Activated naive CD4-positive, alpha-beta T cell treated with Interleukin-2 at 50 U/mL for 16 hours (primary cell): Measurements from ENCODE around the gene PPP1R3F.
A peak's percentile ranks its signal among the peaks of the same experiment; 100 is the strongest.

Experiments used
- DNase-seq: peaks from one replicate; pipeline ENCODE4 v3.0.0-alpha.2; 2020

PPP1R3F gene

GRCh38 chrX:49249616-49250015 lies 20.0 kb upstream of the PPP1R3F start:
- no peak for DNase-seq

- DNase-seq, result no peak
Observed at GRCh38 chrX:49250066-49250465, 19.5 kb upstream of the PPP1R3F start.

GRCh38 chrX:49250578-49250977 lies 19.0 kb upstream of the PPP1R3F start:
- DNase-seq, result no peak

GRCh38 chrX:49251325-49251724 lies 18.3 kb upstream of the PPP1R3F start:
- DNase-seq, result no peak

GRCh38 chrX:49254639-49255038 lies 15.0 kb upstream of the PPP1R3F start:
- DNase-seq, result no peak

GRCh38 chrX:49256268-49256995 lies 13.2 kb upstream of the PPP1R3F start:
- no peak for DNase-seq

- DNase-seq, result no peak
Observed at GRCh38 chrX:49257074-49257790, 12.4 kb upstream of the PPP1R3F start.

GRCh38 chrX:49257846-49258748 lies 11.5 kb upstream of the PPP1R3F start:
- peak; percentile 20 for DNase-seq

- DNase-seq, result no peak
Observed at GRCh38 chrX:49258749-49259124, 10.9 kb upstream of the PPP1R3F start.

GRCh38 chrX:49260221-49260985 lies 9.2 kb upstream of the PPP1R3F start:
- DNase-seq, result no peak

GRCh38 chrX:49262603-49263002 lies 7.0 kb upstream of the PPP1R3F start:
- DNase-seq, result no peak

- no peak for DNase-seq
Observed at GRCh38 chrX:49263631-49264030, 6.0 kb upstream of the PPP1R3F start.

GRCh38 chrX:49264460-49264859 lies 5.1 kb upstream of the PPP1R3F start, which contains the start of gene FOXP3:
Gene FOXP3 (minus strand): TSS chrX:49264710. CDS start chrX:49258505, 6,205 bp downstream.
- peak; percentile 19 for DNase-seq

GRCh38 chrX:49266523-49267445 lies 2.8 kb upstream of the PPP1R3F start:
- DNase-seq, result no peak

- no peak for DNase-seq
Observed at GRCh38 chrX:49268702-49269009, 937 bp upstream of the PPP1R3F start.

GRCh38 chrX:49269010-49269766 lies 405 bp upstream of the PPP1R3F start:
- peak; percentile 96 for DNase-seq

GRCh38 chrX:49270249-49270921 lies 792 bp downstream of the PPP1R3F start:
- DNase-seq, result no peak

GRCh38 chrX:49271341-49271740 lies 1.7 kb downstream of the PPP1R3F start:
- DNase-seq, result no peak

- no peak for DNase-seq
Observed at GRCh38 chrX:49272421-49272820, 2.8 kb downstream of the PPP1R3F start.

GRCh38 chrX:49273181-49273727 lies 3.7 kb downstream of the PPP1R3F start:
- peak; percentile 57 for DNase-seq
